HepG2 (cell line): ENCODE measurements around the gene TBL2.

ENCODE experiments used
- PCBP2 ChIP-seq: fragments of 200-400 bp; formaldehyde crosslinking; optimal IDR thresholded peaks from 2 replicates; pipeline ENCODE3; 2018; ENCODE audit warnings: low read length, low read depth; ENCODE audit not compliant: poor library complexity, severe bottlenecking
- SRSF9 ChIP-seq: fragments of 200-400 bp; formaldehyde crosslinking; IDR thresholded peaks from 2 replicates; pipeline ENCODE4 v1.6.1; 2018; ENCODE audit warnings: borderline replicate concordance, mild to moderate bottlenecking, low read depth, low read length; ENCODE audit not compliant: insufficient read depth, poor library complexity, severe bottlenecking
- TF ChIP-seq, protein P1 (sequence below): sonication (generic); formaldehyde crosslinking; IDR thresholded peaks from 2 replicates; pipeline ENCODE4 v1.5.0; 2020; ENCODE audit warnings: mild to moderate bottlenecking, missing genetic modification reagents, moderate library complexity
- TF ChIP-seq, protein P2 (sequence below): sonication (generic); formaldehyde crosslinking; IDR thresholded peaks from 2 replicates; pipeline ENCODE4 v1.4.0; 2020; ENCODE audit warnings: mild to moderate bottlenecking, missing genetic modification reagents

DNA sequence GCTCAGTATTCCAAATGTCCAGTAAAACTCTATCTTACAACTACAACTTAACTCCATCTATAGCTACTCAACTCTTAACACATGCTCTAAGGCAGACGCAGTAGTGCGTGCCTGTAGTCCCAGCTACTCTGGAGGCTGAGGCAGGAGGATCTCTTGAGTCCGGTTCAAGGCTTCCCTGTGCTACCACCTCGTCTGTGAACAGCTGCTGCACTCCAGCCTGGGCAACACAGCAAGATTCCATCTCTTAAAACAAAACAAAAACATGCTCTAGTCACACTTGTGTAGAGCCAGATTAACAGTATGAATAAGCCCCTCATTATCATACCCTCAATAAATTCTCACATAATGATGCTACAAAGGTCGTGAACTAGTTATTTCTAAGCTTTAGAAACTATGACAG, 59.9 kb downstream of the TBL2 start:
- TF ChIP-seq, protein P1, sequence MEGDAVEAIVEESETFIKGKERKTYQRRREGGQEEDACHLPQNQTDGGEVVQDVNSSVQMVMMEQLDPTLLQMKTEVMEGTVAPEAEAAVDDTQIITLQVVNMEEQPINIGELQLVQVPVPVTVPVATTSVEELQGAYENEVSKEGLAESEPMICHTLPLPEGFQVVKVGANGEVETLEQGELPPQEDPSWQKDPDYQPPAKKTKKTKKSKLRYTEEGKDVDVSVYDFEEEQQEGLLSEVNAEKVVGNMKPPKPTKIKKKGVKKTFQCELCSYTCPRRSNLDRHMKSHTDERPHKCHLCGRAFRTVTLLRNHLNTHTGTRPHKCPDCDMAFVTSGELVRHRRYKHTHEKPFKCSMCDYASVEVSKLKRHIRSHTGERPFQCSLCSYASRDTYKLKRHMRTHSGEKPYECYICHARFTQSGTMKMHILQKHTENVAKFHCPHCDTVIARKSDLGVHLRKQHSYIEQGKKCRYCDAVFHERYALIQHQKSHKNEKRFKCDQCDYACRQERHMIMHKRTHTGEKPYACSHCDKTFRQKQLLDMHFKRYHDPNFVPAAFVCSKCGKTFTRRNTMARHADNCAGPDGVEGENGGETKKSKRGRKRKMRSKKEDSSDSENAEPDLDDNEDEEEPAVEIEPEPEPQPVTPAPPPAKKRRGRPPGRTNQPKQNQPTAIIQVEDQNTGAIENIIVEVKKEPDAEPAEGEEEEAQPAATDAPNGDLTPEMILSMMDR (CRISPR knock-in tag): no peak
- TF ChIP-seq PCBP2: no peak
- TF ChIP-seq, protein P2, sequence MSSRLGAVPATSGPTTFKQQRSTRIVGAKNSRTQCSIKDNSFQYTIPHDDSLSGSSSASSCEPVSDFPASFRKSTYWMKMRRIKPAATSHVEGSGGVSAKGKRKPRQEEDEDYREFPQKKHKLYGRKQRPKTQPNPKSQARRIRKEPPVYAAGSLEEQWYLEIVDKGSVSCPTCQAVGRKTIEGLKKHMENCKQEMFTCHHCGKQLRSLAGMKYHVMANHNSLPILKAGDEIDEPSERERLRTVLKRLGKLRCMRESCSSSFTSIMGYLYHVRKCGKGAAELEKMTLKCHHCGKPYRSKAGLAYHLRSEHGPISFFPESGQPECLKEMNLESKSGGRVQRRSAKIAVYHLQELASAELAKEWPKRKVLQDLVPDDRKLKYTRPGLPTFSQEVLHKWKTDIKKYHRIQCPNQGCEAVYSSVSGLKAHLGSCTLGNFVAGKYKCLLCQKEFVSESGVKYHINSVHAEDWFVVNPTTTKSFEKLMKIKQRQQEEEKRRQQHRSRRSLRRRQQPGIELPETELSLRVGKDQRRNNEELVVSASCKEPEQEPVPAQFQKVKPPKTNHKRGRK (CRISPR knock-in tag): no peak
- no peak for TF ChIP-seq SRSF9
